AG04450 (cell line): ENCODE results near the gene KDF1. TPM values are rescaled to one million over a fixed set of nuclear protein-coding genes. Genes with fewer than 3 reads are reported as not detected.

Source experiments
- CTCF ChIA-PET: fragments of 300-600, 350-600 bp; formaldehyde crosslinking; extraction: SDS; loops from one replicate; lab custom pipeline; 2022; ENCODE audit warnings: antibody characterized with exemption, inconsistent platforms; lab: Charles Lee
- POLR2A ChIA-PET: fragments of 350-600 bp; formaldehyde crosslinking; extraction: SDS; loops from one replicate; lab custom pipeline; 2021; ENCODE audit warnings: antibody characterized with exemption, inconsistent platforms; lab: Yijun Ruan, JAX
- DNase-seq: peaks from one replicate; pipeline ENCODE4 v3.0.0-alpha.2; 2011; ENCODE audit warnings: low read depth, low spot score
- H3K27ac ChIP-seq: one replicate; pipeline ENCODE4 v1.5.1; 2012; ENCODE audit warnings: low read depth, low read length, control low read depth
- H3K27me3 ChIP-seq: one replicate; pipeline ENCODE4 v1.6.0; 2012; ENCODE audit warnings: low read length; ENCODE audit not compliant: control insufficient read depth, insufficient read depth
- H3K4me3 ChIP-seq: 2 replicates; pipeline ENCODE4 v1.5.1; 2011; ENCODE audit warnings: mild to moderate bottlenecking, low read depth, low read length, control low read depth
- H3K9me3 ChIP-seq: 2 replicates; pipeline ENCODE4 v1.5.1; 2012; ENCODE audit warnings: low read length; ENCODE audit not compliant: control insufficient read depth, insufficient read depth
- polyA plus RNA-seq: library from polyadenylated mRNA; depleted of rRNA; stranded (reverse); fragments of >200 nt; gene quantifications from 2 replicates; pipeline ENCODE4 v1.2.3, GENCODE V29; 2011
- TF ChIP-seq, protein P1 (sequence below): IDR thresholded peaks from 2 replicates; pipeline ENCODE4 v1.5.1; 2011; ENCODE audit warnings: low read depth, low read length, control low read depth, inconsistent platforms

KDF1 gene
- polyA plus RNA-seq, 1 experiment = not detected

DNA sequence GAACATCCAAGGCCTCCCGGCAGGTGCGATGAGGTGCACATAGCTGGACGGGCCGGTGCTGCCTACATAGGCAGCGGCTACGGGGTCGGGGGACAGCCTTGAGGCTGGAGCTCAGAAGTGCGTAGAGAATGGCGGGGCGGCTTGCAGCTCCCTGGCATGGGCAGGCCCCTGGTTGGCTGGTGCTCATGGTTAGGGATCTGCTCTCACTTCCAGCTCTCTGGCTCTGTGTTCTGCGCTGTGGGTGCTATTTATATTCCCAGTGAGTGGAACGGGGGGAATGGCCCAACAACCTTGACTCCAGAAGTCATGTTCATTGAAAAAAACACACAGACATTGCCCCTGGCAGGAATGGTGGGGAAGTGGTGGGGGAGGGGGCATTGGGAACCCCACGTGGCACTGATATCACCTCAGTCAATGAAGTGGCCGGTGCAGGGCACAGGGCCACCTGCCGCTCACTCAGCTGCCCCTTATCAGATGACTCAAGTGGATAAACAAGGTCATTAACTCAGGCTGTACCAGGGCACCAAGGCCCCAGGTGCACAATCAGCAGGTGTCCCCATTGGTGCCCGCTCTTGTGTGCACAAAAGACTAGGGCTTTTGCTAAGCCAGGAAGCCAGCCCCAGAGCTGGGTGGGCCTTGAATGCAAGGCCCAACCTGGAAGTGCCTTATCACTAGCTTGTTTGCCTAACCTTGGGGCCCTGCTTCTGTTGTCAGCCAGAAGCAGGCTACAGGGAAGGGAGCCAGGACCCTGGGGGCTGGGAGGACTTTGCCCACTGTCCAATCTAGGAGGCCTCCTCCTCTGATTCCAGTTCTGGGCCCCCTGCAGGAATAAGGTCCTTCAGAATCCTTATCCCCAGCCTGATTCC lies 46.3 kb downstream of the KDF1 start, which contains the start of gene NR0B2:
Gene NR0B2, minus strand, starts transcription at position 222 of the 866 bp plus-strand sequence. Its CDS starts 35 bp downstream, at position 187.
- Histone ChIP-seq H3K27me3 (peaks cover 8% of the 10 kb centered on the region), H3K4me3 (no peak within 1 kb of the TSS), H3K27ac (no peak within 1 kb of the TSS), H3K9me3 (no peaks in the 10 kb centered on the region)
- DNase-seq = no peak
- ChIA-PET CTCF (no interaction called here), POLR2A (no interaction called here)
- TF ChIP-seq, protein P1, sequence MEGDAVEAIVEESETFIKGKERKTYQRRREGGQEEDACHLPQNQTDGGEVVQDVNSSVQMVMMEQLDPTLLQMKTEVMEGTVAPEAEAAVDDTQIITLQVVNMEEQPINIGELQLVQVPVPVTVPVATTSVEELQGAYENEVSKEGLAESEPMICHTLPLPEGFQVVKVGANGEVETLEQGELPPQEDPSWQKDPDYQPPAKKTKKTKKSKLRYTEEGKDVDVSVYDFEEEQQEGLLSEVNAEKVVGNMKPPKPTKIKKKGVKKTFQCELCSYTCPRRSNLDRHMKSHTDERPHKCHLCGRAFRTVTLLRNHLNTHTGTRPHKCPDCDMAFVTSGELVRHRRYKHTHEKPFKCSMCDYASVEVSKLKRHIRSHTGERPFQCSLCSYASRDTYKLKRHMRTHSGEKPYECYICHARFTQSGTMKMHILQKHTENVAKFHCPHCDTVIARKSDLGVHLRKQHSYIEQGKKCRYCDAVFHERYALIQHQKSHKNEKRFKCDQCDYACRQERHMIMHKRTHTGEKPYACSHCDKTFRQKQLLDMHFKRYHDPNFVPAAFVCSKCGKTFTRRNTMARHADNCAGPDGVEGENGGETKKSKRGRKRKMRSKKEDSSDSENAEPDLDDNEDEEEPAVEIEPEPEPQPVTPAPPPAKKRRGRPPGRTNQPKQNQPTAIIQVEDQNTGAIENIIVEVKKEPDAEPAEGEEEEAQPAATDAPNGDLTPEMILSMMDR = no peak

DNA sequence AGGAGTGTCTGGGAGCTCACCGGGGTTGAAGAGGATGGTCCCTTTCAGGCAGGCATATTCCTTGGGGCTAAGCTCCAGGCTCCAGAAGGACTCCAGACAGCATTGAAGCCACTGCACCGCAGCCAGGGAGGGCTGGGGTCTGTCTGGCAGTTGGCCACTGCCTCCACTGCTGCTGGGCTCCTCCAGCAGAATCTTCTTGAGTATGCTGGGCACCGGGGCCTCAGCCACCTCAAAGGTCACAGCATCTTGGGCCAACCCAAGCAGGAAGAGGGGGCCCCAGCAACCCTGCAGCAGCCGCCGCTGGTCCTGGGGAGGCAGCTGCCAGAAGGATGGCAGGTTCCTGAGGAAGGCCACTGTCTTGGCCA lies 46.9 kb downstream of the KDF1 start:
- TF ChIP-seq, protein P1 = no peak
- CTCF ChIA-PET = no interaction called here

DNA sequence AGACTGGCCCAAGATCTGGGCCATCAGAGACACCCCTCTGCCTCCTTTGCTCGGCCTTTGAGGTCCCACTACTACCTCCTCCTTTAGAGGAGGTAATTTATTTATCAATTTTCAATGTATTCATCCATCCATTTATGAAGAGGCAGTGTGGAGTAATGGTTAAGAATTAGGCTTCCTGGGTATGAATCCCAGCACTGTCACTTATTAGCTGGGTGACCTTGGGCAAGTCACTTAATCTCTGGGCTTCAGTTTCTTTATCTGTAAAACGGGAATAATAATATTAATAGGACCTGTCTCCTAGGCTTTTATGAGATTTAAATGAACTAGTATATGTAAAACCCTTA lies 48.1 kb downstream of the KDF1 start:
- DNase-seq = no peak
- TF ChIP-seq, protein P1 = no peak
- Histone ChIP-seq H3K9me3 (no peaks in the 10 kb centered on the region), H3K27ac (no peak overlapping the region), H3K4me3 (no peak overlapping the region), H3K27me3 (peaks cover 8% of the 10 kb centered on the region)
- ChIA-PET POLR2A (no interaction called here), CTCF (no interaction called here)

More for the DNA sequence above, 46.9 kb downstream of the KDF1 start:
- DNase-seq = no peak
- H3K27me3 ChIP-seq = peaks cover 8% of the 10 kb centered on the region
- H3K27ac ChIP-seq = no peak overlapping the region
- H3K4me3 ChIP-seq = no peak overlapping the region
- no peaks in the 10 kb centered on the region for H3K9me3 ChIP-seq
- POLR2A ChIA-PET = interaction anchor here (0.6 kb wide), 1 partner anchor 130 kb away, joined by 3 read pairs; no protein-coding TSS in a partner anchor

DNA sequence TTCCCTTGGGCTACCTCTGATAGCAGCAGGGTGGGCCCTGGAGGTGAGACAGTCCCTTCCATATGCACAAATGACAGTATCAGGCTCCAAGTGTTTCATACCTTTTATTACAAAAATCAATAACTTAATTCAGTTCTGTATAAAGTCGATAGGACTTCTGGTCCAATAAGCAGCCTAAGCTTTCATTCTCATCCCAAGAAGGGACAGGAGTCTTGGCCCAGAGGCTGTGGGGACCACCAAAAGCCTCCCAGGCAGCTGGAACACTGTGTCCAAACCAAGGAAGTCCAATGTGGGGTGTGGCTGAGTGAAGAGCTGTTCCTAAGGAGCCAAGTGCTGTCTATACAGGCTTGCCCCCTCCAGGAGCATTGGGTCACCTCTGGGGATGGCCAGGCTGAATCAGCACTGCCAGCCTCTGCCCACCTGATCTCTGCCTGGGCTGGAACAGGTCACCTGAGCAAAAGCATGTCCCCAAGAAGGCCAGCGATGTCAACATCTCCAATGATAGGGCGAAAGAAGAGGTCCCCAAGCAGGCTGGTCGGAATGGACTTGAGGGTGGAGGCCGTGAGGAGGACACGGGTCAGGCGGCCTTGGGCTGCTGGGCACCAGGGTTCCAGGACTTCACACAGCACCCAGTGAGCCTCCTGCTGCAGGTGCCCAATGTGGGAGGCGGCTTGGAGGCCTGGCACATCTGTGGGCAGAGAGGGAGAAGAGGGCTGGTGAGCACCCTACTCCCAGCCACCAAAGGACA lies 48.7 kb downstream of the KDF1 start:
- Histone ChIP-seq H3K4me3 (no peak overlapping the region), H3K27me3 (peaks cover 8% of the 10 kb centered on the region), H3K9me3 (no peaks in the 10 kb centered on the region), H3K27ac (no peak overlapping the region)
- TF ChIP-seq, protein P1 = no peak
- no peak for DNase-seq
- CTCF ChIA-PET = no interaction called here
- POLR2A ChIA-PET = no interaction called here
